PC-9 (cell line): ENCODE measurements around the gene DYSF.

Source experiments
- CTCF ChIP-seq: fragments of 200-600 bp; sonication (generic); conservative IDR thresholded peaks from 2 replicates; pipeline ENCODE4 v1.6.1; 2017; ENCODE audit warnings: mixed run types, antibody characterized with exemption, mild to moderate bottlenecking, moderate library complexity
- EZH2 ChIP-seq: fragments of 200-600 bp; sonication (generic); IDR thresholded peaks from 2 replicates; pipeline ENCODE4 v1.8.0; 2017; ENCODE audit warnings: antibody characterized with exemption, low read depth

GRCh38 chr2:71670430-71670795, 217.1 kb downstream of the DYSF start:
- TF ChIP-seq CTCF (no peak), EZH2 (no peak)
